AG10803 (cell line): ENCODE measurements around the gene IQCN.

Experiments
- DNase-seq: peaks from one replicate; pipeline ENCODE4 v3.0.0; 2010; ENCODE audit warnings: low read depth
- H3K4me3 ChIP-seq: 2 replicates; pipeline ENCODE4 v1.5.1; 2011; ENCODE audit warnings: mild to moderate bottlenecking, low read length, control low read depth
- CTCF ChIP-seq: conservative IDR thresholded peaks from 2 replicates; pipeline ENCODE4 v1.5.1; 2011; ENCODE audit warnings: mild to moderate bottlenecking, low read length, control low read depth, inconsistent platforms

Gene IQCN

GRCh38 chr19:18257503-18258470 lies 16.5 kb downstream of the IQCN start:
- DNase-seq, result no peak
- no peak for TF ChIP-seq CTCF
- H3K4me3 ChIP-seq, result no peak overlapping the region

- DNase-seq, result no peak
- no peak overlapping the region for H3K4me3 ChIP-seq
- no peak for TF ChIP-seq CTCF
These were observed 19.4 kb downstream of the IQCN start for GRCh38 chr19:18254546-18255503.

GRCh38 chr19:18253716-18254115 lies 20.5 kb downstream of the IQCN start:
- TF ChIP-seq CTCF, result no peak
- no peak for DNase-seq
- H3K4me3 ChIP-seq, result no peak overlapping the region

- no peak overlapping the region for H3K4me3 ChIP-seq
- no peak for TF ChIP-seq CTCF
- DNase-seq, result no peak
These were observed 21.1 kb downstream of the IQCN start for GRCh38 chr19:18253130-18253529.

- no peak for TF ChIP-seq CTCF
- DNase-seq, result no peak
- H3K4me3 ChIP-seq, result no peak overlapping the region
These were observed 21.9 kb downstream of the IQCN start for GRCh38 chr19:18252370-18252717.

- H3K4me3 ChIP-seq, result no peak overlapping the region
- TF ChIP-seq CTCF, result peak; percentile 94
- DNase-seq, result peak; percentile 52
These were observed 22.5 kb downstream of the IQCN start for GRCh38 chr19:18251587-18252369.
